NK-92 (cell line): ENCODE measurements around the gene CTSE.

ENCODE experiments used
- DNase-seq: peaks from one replicate; lab custom pipeline; 2025; ENCODE audit not compliant: unreplicated experiment; lab: John Stamatoyannopoulos, UW

The CTSE gene

GRCh38 chr1:206050655-206051235, 27.1 kb upstream of the CTSE start:
- no peak for DNase-seq

GRCh38 chr1:206049919-206050600, 26.4 kb upstream of the CTSE start:
- no peak for DNase-seq

- DNase-seq, result no peak
Observed at GRCh38 chr1:206049293-206049692, 25.6 kb upstream of the CTSE start.

- DNase-seq, result no peak
Observed at GRCh38 chr1:206048582-206048981, 24.9 kb upstream of the CTSE start.

GRCh38 chr1:206047271-206047670, 23.6 kb upstream of the CTSE start:
- no peak for DNase-seq

GRCh38 chr1:206041640-206042039, 17.9 kb upstream of the CTSE start:
- no peak for DNase-seq

- DNase-seq, result no peak
Observed at GRCh38 chr1:206040328-206040727, 16.6 kb upstream of the CTSE start.

GRCh38 chr1:206039046-206039973, 15.6 kb upstream of the CTSE start:
- no peak for DNase-seq

GRCh38 chr1:206037581-206037980, 13.9 kb upstream of the CTSE start:
- no peak for DNase-seq

GRCh38 chr1:206036663-206037455, 13.2 kb upstream of the CTSE start:
- no peak for DNase-seq

- no peak for DNase-seq
Observed at GRCh38 chr1:206035027-206035426, 11.3 kb upstream of the CTSE start.

- DNase-seq, result no peak
Observed at GRCh38 chr1:206032380-206033140, 8.9 kb upstream of the CTSE start.

- DNase-seq, result no peak
Observed at GRCh38 chr1:206030714-206031113, 7.0 kb upstream of the CTSE start.

GRCh38 chr1:206030191-206030590, 6.5 kb upstream of the CTSE start:
- no peak for DNase-seq

GRCh38 chr1:206029484-206029883, 5.8 kb upstream of the CTSE start:
- DNase-seq, result no peak

GRCh38 chr1:206025283-206025820, 1.7 kb upstream of the CTSE start:
- no peak for DNase-seq

GRCh38 chr1:206022766-206023165, 929 bp downstream of the CTSE start:
- no peak for DNase-seq

GRCh38 chr1:206021626-206022365, 1.9 kb downstream of the CTSE start:
- no peak for DNase-seq

- no peak for DNase-seq
Observed at GRCh38 chr1:206021008-206021625, 2.6 kb downstream of the CTSE start.
